ENCODE results near the gene TAX1BP1. TPM values are rescaled to one million over a fixed set of nuclear protein-coding genes. Genes with fewer than 3 reads are reported as not detected.

The TAX1BP1 gene
- total RNA-seq, 1 experiment from 2014 or later: 58.3 TPM

DNA sequence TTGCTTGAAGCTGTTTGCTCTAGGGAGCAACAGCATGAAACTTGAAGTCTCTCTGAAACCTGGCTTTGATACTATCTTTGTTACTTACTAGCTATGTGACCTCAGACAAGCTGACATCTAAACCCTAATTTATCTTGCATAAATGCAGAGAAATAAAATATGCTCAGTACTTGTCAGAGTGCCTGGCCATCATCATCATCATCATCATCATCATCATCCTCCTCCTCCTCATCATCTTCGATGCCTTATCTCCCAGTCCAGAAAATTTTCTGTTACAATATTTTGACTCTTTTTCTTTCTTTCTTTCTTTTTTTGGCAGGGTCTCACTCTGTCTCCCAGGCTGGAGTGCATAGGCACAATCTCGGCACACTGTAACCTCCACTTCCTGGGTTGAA, 34.8 kb upstream of the TAX1BP1 start:
- Histone ChIP-seq H3K79me2 (ENCODE audit: insufficient read depth, low read length) (no peaks in the 10 kb centered on the region), H4K20me1 (ENCODE audit: control insufficient read depth, insufficient read depth, insufficient read length) (no peaks in the 10 kb centered on the region), H3K27me3 (ENCODE audit: insufficient read depth, low read length) (no peaks in the 10 kb centered on the region), H3K14ac (ENCODE audit: insufficient read depth, low read length) (no peak overlapping the region), H3K23ac (ENCODE audit: insufficient read length, low read depth, low read length) (no peak overlapping the region), H2AK5ac (ENCODE audit: insufficient read length, low read length) (no peak overlapping the region), H3K4ac (ENCODE audit: low read depth, low read length) (no peak overlapping the region), H3K23me2 (ENCODE audit: insufficient read length, low read depth, low read length, poor library complexity, severe bottlenecking) (no peaks in the 10 kb centered on the region), H3K9ac (ENCODE audit: extremely low read depth, insufficient read length, low read length) (no peak overlapping the region), H2AFZ (ENCODE audit: low read length) (no peak overlapping the region), H2BK12ac (ENCODE audit: insufficient read length, low read depth, low read length) (no peak overlapping the region), H4K91ac (ENCODE audit: insufficient read length, low read depth, low read length) (no peak overlapping the region), H3K9me3 (ENCODE audit: control insufficient read depth, low read depth, low read length) (no peaks in the 10 kb centered on the region), H4K8ac (replicated peaks; ENCODE audit: insufficient read length, low read depth, low read length) (no peak overlapping the region), H3K27ac (ENCODE audit: insufficient read length, low read depth, low read length) (no peak overlapping the region), H3K56ac (ENCODE audit: insufficient read length, low read depth, low read length) (no peak overlapping the region), H3K4me1 (ENCODE audit: insufficient read depth, low read length) (no peaks in the 10 kb centered on the region), H3T11ph (ENCODE audit: low read length) (no peak overlapping the region), H2BK20ac (ENCODE audit: low read depth, low read length, poor library complexity, severe bottlenecking) (no peak overlapping the region), H3K79me1 (ENCODE audit: insufficient read depth, low read depth, low read length, poor library complexity, severe bottlenecking) (no peaks in the 10 kb centered on the region), H2BK15ac (ENCODE audit: low read depth, low read length) (no peak overlapping the region), H2BK5ac (ENCODE audit: insufficient read length, low read length) (no peak overlapping the region), H4K5ac (ENCODE audit: insufficient read length, low read depth, low read length) (no peak overlapping the region), H3K18ac (ENCODE audit: insufficient read length, low read depth, low read length) (no peak overlapping the region), H3K4me2 (ENCODE audit: insufficient read depth, insufficient read length, low read length) (no peak overlapping the region), H2BK120ac (ENCODE audit: low read depth, low read length, poor library complexity, severe bottlenecking) (no peak overlapping the region)
- Mint-ChIP-seq H3K36me3 (ENCODE audit: insufficient read depth in 1 of 3, low read depth in 3 of 3) (no peaks in the 10 kb centered on the region), H3K27me3 (ENCODE audit: low read depth) (0 out of 2 replicates have a peak, but pooled peaks cover 1% of the 10 kb centered on the region), H3K27ac (no peak overlapping the region), H3K4me1 (no peaks in the 10 kb centered on the region; a peak in 1 of 4 replicates), H3K4me3 (no peak overlapping the region), H3K9me3 (peaks cover 0 to 3% of the 10 kb centered on the region in 2 experiments; a peak in 1 of 5 replicates)
- no peak for DNase-seq
- WGBS (ENCODE audit: extremely low coverage, insufficient read length, low lambda C conversion rate): 100% methylated on average over 1 of the region's 2 CpGs
- no peak for TF ChIP-seq CTCF (conservative IDR thresholded peaks at IDR 0.05)

Data from H9 (cell line).